Left hindlimb (tissue), 1 donor: ENCODE measurements around the gene SH3RF3.

Experiments
- DNase-seq: peaks from one replicate; pipeline ENCODE4 v3.0.0-alpha.2; 2018

The SH3RF3 gene

GRCh38 chr2:109402980-109403840 is 274.2 kb downstream of the SH3RF3 start:
- no peak for DNase-seq

DNA sequence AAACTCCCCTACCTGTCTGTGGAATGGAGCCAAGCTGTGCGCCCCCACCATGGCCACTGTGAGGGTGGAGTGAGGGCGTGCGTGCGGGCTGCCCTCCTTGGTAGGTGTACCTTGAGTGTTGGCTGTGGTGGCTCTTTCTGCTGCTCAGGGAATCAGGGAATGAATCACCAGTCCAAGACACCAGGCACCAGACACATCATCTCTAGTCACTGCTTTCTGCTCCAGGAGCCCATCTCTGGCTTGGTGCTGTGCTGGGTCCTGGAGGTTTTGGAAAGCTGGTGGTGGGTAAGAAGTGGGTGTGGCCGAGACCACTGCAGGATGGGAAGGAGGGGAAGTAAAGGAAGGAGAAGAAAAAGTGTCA is 274.8 kb downstream of the SH3RF3 start:
- DNase-seq, result no peak

GRCh38 chr2:109404681-109405080 is 275.7 kb downstream of the SH3RF3 start:
- no peak for DNase-seq

GRCh38 chr2:109405873-109406272 is 276.9 kb downstream of the SH3RF3 start:
- no peak for DNase-seq

DNA sequence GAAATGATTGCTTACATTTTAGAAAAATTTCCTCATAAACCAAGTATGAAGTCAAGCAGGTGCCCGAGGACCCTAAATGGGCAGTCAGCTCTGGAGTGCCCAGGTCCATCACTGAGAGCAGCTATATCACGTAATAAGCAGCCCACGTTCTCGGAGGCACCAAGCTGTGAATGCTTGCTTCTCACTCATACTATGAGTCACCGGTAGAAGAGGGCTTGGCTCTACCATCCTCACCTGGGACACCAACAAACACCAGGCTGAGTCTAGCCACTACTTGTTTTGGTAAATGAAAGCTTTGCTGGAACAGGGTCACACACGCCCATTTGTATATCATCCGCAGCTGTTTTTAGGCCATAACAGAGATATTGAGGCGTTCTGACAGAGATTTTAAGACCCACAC is 277.3 kb downstream of the SH3RF3 start:
- no peak for DNase-seq

GRCh38 chr2:109407276-109408042 is 278.5 kb downstream of the SH3RF3 start:
- DNase-seq, result no peak

DNA sequence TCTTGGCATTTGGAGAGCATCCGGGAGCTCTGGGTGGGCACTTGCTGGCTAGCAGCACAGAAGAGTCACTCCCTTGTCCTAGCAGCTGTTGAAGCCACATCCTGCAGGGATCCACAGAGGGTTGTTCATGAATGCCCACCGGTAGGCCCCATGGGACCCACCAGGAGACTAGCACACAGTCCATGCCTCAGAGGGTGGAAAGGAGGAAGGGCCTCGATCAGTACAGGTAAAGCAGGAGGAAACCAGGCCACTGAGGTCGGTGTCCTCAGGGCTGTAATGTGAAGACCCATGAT is 279.0 kb downstream of the SH3RF3 start:
- no peak for DNase-seq

DNA sequence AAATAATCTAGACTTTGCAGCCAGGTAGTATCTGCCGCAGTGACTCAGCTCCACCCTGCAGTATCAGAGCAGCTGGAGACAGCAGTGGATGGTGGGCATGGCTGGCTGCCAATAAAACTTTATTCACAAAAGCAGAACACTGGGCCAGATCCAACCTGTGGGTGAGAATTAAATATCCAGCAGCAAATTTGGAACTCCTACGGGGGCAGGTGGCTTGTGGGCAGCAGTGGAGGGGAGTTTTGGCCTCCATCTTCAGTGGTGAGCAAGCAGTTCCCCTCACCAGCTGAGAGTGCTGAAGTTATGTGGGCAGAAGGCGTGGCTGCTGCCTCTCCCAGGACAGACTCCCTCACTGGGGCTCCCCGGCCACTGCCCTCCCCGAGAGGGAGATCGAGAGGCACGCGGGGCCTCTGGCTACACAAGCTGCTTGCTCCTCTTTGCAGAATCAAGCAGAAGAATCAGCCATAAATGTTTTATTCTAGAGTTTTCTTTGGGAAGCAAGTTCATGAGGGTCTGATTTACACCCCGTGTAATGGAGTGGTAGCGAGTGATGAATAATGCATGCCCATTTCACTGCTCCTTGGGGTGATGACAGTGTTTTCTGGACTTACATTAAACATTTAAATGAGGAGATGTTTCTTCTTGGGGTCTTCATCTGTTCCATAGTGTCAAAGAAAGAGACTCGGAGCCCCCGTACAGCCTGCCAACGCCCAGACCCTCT is 280.5 kb downstream of the SH3RF3 start:
- DNase-seq, result no peak

DNA sequence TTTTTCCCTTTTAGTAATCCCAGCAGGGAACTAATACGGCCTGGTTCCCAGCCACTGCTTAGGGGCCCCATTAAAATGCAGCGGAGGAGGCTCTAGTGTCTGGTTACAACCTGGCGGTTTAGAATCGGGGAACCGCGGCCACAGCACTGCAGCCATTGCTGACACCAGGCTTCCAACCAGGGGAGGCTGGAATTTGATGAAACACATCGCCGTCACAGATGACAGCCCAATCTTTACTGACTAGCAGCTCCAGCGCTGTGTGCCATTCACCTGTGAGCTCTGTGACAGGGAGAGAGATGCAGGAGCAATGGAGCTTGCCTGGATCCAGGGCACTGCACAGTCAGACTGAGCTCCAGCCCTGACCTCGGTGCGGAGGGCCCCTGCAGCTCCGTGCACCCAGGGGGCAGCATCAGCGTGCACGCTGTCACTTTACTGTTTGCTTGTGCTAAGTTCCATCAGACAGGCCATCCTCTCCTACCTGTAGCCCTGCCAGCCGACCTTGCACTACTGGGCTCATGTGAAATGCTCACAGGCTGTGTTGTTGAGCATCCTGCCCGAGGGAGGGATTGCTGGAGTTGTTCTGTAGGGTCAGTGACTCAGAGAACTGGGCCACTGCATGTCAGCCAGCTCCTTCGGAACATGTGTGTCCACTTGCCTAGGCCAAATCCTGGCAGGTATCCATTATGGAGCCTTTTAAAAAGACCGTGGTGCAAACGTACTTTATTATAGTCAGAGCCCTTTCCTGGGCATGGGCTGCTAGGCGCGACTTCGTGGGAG is 281.2 kb downstream of the SH3RF3 start:
- no peak for DNase-seq

- no peak for DNase-seq
Measured at GRCh38 chr2:109411640-109412325, 282.8 kb downstream of the SH3RF3 start.

- no peak for DNase-seq
Measured at GRCh38 chr2:109415581-109416013, 286.6 kb downstream of the SH3RF3 start.

DNA sequence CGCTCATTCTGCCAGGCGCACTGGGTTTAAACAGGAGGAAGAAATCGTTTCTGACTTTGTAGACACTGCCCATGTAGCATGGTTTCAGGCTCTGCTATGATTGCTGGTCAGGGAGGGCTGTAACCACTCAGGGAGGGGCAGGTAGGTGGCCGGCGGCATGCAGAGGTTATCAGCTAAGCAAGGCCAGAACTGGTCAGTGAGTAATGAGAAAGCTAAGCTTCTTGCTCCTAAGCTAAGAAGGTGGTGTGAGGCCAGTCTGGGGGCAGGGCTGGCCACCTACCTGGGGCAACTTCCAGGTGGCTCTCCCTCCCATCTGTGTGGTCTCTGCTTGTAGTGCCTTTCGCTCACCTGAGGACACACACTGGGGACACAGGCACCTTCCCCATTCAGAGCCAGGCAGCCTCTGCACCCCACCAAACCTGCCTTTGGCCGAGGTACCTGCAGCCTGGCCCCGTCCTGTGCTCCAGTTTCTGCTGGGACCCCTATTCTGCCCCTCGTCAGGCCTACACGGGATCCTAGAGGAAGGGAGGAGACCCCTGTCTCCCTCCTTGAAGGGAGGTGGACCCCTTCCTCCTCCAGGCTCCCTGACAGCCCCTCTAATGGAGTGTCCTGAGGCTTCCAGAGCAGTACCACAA is 288.8 kb downstream of the SH3RF3 start:
- no peak for DNase-seq

DNA sequence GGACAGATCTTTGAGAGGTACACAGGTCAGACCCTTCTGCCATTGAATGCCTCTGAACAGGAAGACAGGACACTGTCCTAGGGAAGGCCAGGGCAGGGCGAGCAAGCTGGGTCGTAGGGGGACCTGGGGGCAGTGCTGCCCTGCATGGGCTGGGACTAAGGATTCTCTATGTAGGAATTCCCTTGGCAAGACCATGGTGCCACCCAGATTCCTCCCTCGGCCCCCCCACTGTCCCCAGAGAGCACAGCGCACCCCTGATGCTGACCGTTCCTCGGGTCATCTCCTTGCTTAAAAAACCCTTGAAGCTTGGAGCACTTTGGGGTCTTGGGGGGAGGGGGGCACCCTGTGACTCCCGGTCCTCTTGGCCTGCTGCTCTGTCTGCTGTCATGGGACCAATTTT is 289.7 kb downstream of the SH3RF3 start:
- DNase-seq, result no peak

DNA sequence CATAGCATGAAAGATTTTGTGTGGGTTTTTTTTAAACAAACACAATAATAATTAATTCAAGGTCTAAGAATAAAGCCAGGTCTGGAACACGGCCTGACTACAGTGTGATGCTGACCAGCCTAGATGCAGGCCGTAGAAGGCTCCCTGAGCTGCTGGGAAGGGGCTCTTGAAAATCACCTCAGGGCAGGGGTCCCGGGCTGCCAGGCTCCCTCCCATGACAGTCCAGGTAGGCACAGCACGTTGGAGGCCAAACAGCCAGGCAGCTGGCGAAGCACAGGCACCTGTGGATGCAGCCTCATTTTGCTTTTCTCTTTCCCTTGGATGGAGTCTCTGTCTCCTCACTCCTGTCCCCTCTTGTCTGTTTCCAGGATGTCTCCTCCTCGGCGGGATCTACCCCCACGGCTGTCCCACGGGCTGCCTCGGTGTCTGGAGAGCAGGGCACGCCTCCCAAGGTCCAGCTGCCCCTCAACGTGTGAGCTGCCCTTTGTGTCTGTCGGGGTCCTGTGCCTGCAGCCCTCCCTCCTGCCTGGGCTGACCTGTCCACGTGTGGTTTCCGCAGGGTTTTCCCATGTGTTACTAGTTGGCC is 290.3 kb downstream of the SH3RF3 start:
- no peak for DNase-seq

GRCh38 chr2:109419960-109420370 is 291.0 kb downstream of the SH3RF3 start:
- DNase-seq, result peak; percentile 12

GRCh38 chr2:109421101-109421500 is 292.1 kb downstream of the SH3RF3 start:
- DNase-seq, result no peak

DNA sequence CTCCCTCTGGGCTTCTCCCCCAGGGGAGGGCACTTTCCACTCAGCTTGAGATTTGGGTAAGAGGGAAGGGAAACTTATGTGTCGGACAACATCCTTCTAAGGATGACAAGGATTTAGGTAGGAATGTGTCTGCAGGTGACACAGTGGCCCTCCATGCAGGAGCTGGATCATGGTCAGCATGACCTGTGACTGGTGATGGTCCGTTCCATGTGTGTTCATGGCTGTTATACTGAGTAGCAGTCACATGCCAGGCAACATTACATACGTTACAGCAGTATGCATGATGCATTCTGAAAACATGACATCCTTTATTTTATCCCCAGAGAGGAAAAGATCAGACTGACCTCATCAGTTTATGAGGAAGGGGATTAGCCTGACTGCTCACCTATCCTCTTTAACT is 292.6 kb downstream of the SH3RF3 start:
- DNase-seq, result no peak

DNA sequence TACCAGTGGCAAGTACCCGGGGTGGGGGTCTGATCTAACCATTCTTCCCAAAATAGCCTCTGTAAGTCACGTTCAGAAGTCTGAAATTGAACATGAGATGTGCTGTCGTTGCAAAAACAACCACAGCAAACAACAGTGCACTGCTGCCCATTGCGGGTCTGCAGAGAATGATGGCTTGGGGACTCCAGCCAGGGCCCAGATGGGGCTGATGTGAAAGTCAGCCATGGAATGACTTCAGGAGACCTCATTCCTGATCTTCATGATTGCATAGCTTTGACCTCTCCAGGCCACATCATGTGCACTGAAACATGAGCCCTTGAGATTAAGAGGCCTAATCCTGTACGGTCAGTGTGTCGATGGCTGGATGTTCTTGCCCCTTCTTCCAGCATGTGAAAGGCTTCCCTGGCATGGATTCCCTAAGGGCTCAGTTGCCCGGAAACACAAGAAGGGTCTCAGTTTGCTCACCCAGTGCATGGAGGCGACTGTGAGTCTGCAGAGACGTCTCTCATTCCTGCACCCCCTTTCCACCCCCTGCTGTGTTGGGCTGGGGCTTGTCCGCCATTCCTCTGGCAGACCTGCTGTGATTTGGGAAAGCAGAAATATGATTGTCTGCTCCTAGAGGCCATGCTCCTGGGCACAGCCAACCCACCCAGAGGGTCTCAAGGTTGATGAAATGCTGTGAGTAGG is 293.2 kb downstream of the SH3RF3 start:
- peak; percentile 20 for DNase-seq

GRCh38 chr2:109422758-109423500 is 293.9 kb downstream of the SH3RF3 start:
- peak; percentile 22 for DNase-seq
